Transverse colon (tissue), 4 donors: ENCODE measurements around the gene KICS2.

ENCODE experiments used
- EP300 ChIP-seq: sonication (generic); formaldehyde crosslinking; IDR thresholded peaks from one replicate; pipeline ENCODE4 v1.6.1; 2017; ENCODE audit warnings: antibody characterized with exemption, low read depth
- POLR2A ChIP-seq: fragments of 450-650 bp; IDR thresholded peaks from one replicate; pipeline ENCODE4 v1.6.1; 2016; ENCODE audit warnings: antibody characterized with exemption, mild to moderate bottlenecking, moderate library complexity
- POLR2AphosphoS5 ChIP-seq, 3 donors: sonication (generic); formaldehyde crosslinking; IDR thresholded peaks; one replicate each; pipeline ENCODE4 v1.6.1; 2016; ENCODE audit warnings: antibody characterized with exemption in 3 of 3
- TF ChIP-seq, protein P1 (sequence below), 5 experiments: fragments of 200-600 bp in 3 of 5; fragments of 450-650 bp in 2 of 5; sonication (generic) in 3 of 5; IDR thresholded peaks; 1 replicate in 2 of 5; 2 replicates in 3 of 5; pipeline ENCODE4 v1.5.1; 2016 to 2017; ENCODE audit warnings: antibody characterized with exemption in 5 of 5, inconsistent platforms in 3 of 5, mild to moderate bottlenecking in 2 of 5, moderate library complexity in 1 of 5

DNA sequence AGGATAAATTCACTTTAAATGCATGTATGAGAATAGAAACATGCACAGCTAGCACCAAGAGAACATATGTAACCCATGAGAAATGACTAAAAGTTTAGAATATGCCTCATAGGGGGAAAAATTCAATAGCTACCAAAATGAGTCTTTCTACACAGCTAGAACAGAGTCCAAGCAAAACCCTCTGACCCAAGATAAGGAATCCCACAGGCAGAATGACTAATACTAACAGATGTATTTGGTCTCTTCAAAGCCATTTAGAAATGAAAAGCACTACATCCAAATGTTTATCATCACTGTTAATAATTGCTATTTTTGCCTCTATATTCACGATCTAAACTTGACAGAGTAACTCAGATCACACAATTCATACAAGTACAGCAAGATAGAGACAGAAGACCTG lies 44.0 kb downstream of the KICS2 start:
- TF ChIP-seq POLR2A (no peak), EP300 (no peak), POLR2AphosphoS5 (IDR thresholded peaks at IDR 0.05) (no peak)
- TF ChIP-seq, protein P1, sequence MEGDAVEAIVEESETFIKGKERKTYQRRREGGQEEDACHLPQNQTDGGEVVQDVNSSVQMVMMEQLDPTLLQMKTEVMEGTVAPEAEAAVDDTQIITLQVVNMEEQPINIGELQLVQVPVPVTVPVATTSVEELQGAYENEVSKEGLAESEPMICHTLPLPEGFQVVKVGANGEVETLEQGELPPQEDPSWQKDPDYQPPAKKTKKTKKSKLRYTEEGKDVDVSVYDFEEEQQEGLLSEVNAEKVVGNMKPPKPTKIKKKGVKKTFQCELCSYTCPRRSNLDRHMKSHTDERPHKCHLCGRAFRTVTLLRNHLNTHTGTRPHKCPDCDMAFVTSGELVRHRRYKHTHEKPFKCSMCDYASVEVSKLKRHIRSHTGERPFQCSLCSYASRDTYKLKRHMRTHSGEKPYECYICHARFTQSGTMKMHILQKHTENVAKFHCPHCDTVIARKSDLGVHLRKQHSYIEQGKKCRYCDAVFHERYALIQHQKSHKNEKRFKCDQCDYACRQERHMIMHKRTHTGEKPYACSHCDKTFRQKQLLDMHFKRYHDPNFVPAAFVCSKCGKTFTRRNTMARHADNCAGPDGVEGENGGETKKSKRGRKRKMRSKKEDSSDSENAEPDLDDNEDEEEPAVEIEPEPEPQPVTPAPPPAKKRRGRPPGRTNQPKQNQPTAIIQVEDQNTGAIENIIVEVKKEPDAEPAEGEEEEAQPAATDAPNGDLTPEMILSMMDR (IDR thresholded peaks at IDR 0.05), result no peak
